CD4-positive, alpha-beta memory T cell (primary cell): ENCODE data around the gene TUBAL3. TPM values are rescaled to one million over a fixed set of nuclear protein-coding genes. Genes with fewer than 3 reads are reported as not detected.

Experiments used
- CTCF ChIA-PET: fragments of 350-600 bp; sonication (Branson Sonifier 250); formaldehyde crosslinking; loops from one replicate; lab custom pipeline; 2021; ENCODE audit warnings: inconsistent platforms; ENCODE audit not compliant: partially characterized antibody; lab: Charles Lee
- POLR2A ChIA-PET: fragments of 350-600 bp; sonication (Branson Sonifier 250); formaldehyde crosslinking; loops from one replicate; lab custom pipeline; 2021; ENCODE audit not compliant: partially characterized antibody; lab: Charles Lee
- DNase-seq, 5 donors: peaks; one replicate each; pipeline versions ENCODE4 v3.0.0 to v3.0.0-alpha.2; 2020 to 2022; ENCODE audit warnings: mixed read lengths in 1 of 5
- H3K27ac ChIP-seq: one replicate; pipeline ENCODE4 v1.7.0; 2013; ENCODE audit warnings: low read depth, low read length
- H3K27me3 ChIP-seq: 2 replicates; pipeline ENCODE4 v1.7.0; 2013; ENCODE audit warnings: mild to moderate bottlenecking, low read length, moderate library complexity; ENCODE audit not compliant: insufficient read depth
- H3K36me3 ChIP-seq: 2 replicates; pipeline ENCODE4 v1.7.0; 2013; ENCODE audit warnings: mild to moderate bottlenecking, low read length, moderate library complexity; ENCODE audit not compliant: insufficient read depth
- H3K4me1 ChIP-seq: 2 replicates; pipeline ENCODE4 v1.7.0; 2013; ENCODE audit warnings: mild to moderate bottlenecking, low read length, moderate library complexity; ENCODE audit not compliant: insufficient read depth
- H3K4me3 ChIP-seq, 2 donors: one replicate each; pipeline ENCODE4 v1.7.0; 2013; ENCODE audit warnings: low read length in 2 of 2, mild to moderate bottlenecking in 1 of 2
- H3K9me3 ChIP-seq, 2 donors: one replicate each; pipeline ENCODE4 v1.7.0; 2013; ENCODE audit warnings: low read length in 2 of 2, control low read depth in 1 of 2; ENCODE audit not compliant: control insufficient read depth in 1 of 2
- H3K27ac Mint-ChIP-seq, 7 donors: one replicate each; pipeline ENCODE4 v1.8.0; 2020 to 2021; ENCODE audit warnings: mixed read lengths in 7 of 7, mild to moderate bottlenecking in 6 of 7, inconsistent platforms in 3 of 7, moderate library complexity in 3 of 7
- H3K27me3 Mint-ChIP-seq, 2 donors: one replicate each; pipeline ENCODE4 v1.8.0; 2020 to 2021; ENCODE audit warnings: mixed read lengths in 2 of 2
- H3K36me3 Mint-ChIP-seq, 2 donors: one replicate each; pipeline ENCODE4 v1.8.0; 2020 to 2021; ENCODE audit warnings: mixed read lengths in 2 of 2, inconsistent platforms in 1 of 2, mild to moderate bottlenecking in 1 of 2
- H3K4me1 Mint-ChIP-seq, 4 donors: one replicate each; pipeline ENCODE4 v1.8.0; 2020 to 2021; ENCODE audit warnings: mixed read lengths in 4 of 4, mild to moderate bottlenecking in 1 of 4
- H3K4me3 Mint-ChIP-seq, 8 donors: one replicate each; pipeline ENCODE4 v1.8.0; 2020 to 2021; ENCODE audit warnings: mixed read lengths in 8 of 8, mild to moderate bottlenecking in 7 of 8, moderate library complexity in 6 of 8, inconsistent platforms in 3 of 8
- H3K9me3 Mint-ChIP-seq, 8 donors: one replicate each; pipeline ENCODE4 v1.8.0; 2020 to 2021; ENCODE audit warnings: mixed read lengths in 8 of 8, mild to moderate bottlenecking in 5 of 8, inconsistent platforms in 3 of 8, moderate library complexity in 1 of 8
- intact Hi-C: fragments of 100-400 bp; cut with micrococcal nuclease; formaldehyde crosslinking; loops from one replicate; pipeline ENCODE4 v1.15.1; 2023
- polyA plus RNA-seq, 2 donors: library from polyadenylated mRNA; unstranded; fragments of 300-500 nt; fragmentation: Illumina TruSeq; gene quantifications; one replicate each; pipeline ENCODE4 v1.2.3, GENCODE V29; 2021
- total RNA-seq, 2 experiments: library from RNA; stranded (reverse); gene quantifications; one replicate each; pipeline ENCODE4 v1.2.3, GENCODE V29; 2021

Gene TUBAL3
- total and polyA plus RNA-seq, 4 experiments from 2014 or later = not detected

- Mint-ChIP-seq H3K4me1 (no peaks in the 10 kb centered on the region), H3K9me3 (peaks cover 0 to 3% (median 0%) of the 10 kb centered on the region in 8 donors), H3K27me3 (no peaks in the 10 kb centered on the region), H3K36me3 (no peaks in the 10 kb centered on the region), H3K4me3 (no peak overlapping the region), H3K27ac (no peak overlapping the region)
- no peaks in the 10 kb centered on the region for H3K27me3 ChIP-seq
- CTCF ChIA-PET = interaction anchor here (0.6 to 2.5 kb wide), 5 partner anchors 10 to 578 kb away, joined by 3 to 12 read pairs (median 3); no protein-coding TSS in a partner anchor
- H3K27ac ChIP-seq = no peak overlapping the region
- H3K4me3 ChIP-seq = no peak overlapping the region
- no peaks in the 10 kb centered on the region for H3K9me3 ChIP-seq
- intact Hi-C loops = no loop called here
- no peaks in the 10 kb centered on the region for H3K36me3 ChIP-seq
- H3K4me1 ChIP-seq = no peaks in the 10 kb centered on the region
- DNase-seq = no peak
- POLR2A ChIA-PET = no interaction called here
Measured at GRCh38 chr10:5428133-5428532, 23.5 kb upstream of the TUBAL3 start.

GRCh38 chr10:5424751-5425150 is 20.1 kb upstream of the TUBAL3 start:
- Mint-ChIP-seq H3K27me3 (no peaks in the 10 kb centered on the region), H3K4me1 (no peaks in the 10 kb centered on the region), H3K27ac (no peak overlapping the region), H3K36me3 (peaks cover 3 to 4% of the 10 kb centered on the region in 2 donors), H3K9me3 (peaks cover 0 to 3% (median 2%) of the 10 kb centered on the region in 8 donors), H3K4me3 (no peak overlapping the region)
- H3K9me3 ChIP-seq = no peaks in the 10 kb centered on the region
- no peak overlapping the region for H3K27ac ChIP-seq
- ChIA-PET CTCF (interaction anchor here (1.0 to 4.1 kb wide), 5 partner anchors 10 to 610 kb away, joined by 4 to 27 read pairs (median 7); no protein-coding TSS in a partner anchor), POLR2A (interaction anchor here (1.5 kb wide), 1 partner anchor 10 kb away, joined by 3 read pairs; no protein-coding TSS in a partner anchor)
- H3K4me3 ChIP-seq = no peak overlapping the region
- DNase-seq = no peak
- intact Hi-C loops = no loop called here
- no peaks in the 10 kb centered on the region for H3K27me3 ChIP-seq
- H3K36me3 ChIP-seq = no peaks in the 10 kb centered on the region
- H3K4me1 ChIP-seq = no peaks in the 10 kb centered on the region

GRCh38 chr10:5423771-5424170 is 19.1 kb upstream of the TUBAL3 start:
- no peak overlapping the region for H3K4me3 ChIP-seq
- peaks cover 0 to 13% (median 9%) of the 10 kb centered on the region in 8 donors for H3K9me3 Mint-ChIP-seq
- H3K4me1 Mint-ChIP-seq = no peaks in the 10 kb centered on the region
- H3K36me3 ChIP-seq = no peaks in the 10 kb centered on the region
- H3K27me3 Mint-ChIP-seq = no peaks in the 10 kb centered on the region
- CTCF ChIA-PET = interaction anchor here (1.8 to 4.1 kb wide), 3 partner anchors 11 to 575 kb away, joined by 7 to 27 read pairs (median 12); no protein-coding TSS in a partner anchor
- no peak overlapping the region for H3K4me3 Mint-ChIP-seq
- peaks cover 5 to 6% of the 10 kb centered on the region in 2 donors for H3K36me3 Mint-ChIP-seq
- intact Hi-C loops = no loop called here
- POLR2A ChIA-PET = no interaction called here
- DNase-seq = no peak
- no peaks in the 10 kb centered on the region for H3K4me1 ChIP-seq
- H3K27me3 ChIP-seq = no peaks in the 10 kb centered on the region
- no peaks in the 10 kb centered on the region for H3K9me3 ChIP-seq
- H3K27ac ChIP-seq = no peak overlapping the region
- no peak overlapping the region for H3K27ac Mint-ChIP-seq

- Mint-ChIP-seq H3K27ac (no peak overlapping the region), H3K9me3 (peaks cover 3 to 21% (median 15%) of the 10 kb centered on the region in 8 donors), H3K36me3 (peaks cover 5 to 12% of the 10 kb centered on the region in 2 donors), H3K4me3 (no peak overlapping the region), H3K4me1 (no peaks in the 10 kb centered on the region), H3K27me3 (no peaks in the 10 kb centered on the region)
- no peak for DNase-seq
- Histone ChIP-seq H3K4me1 (no peaks in the 10 kb centered on the region), H3K27ac (no peak overlapping the region), H3K9me3 (no peaks in the 10 kb centered on the region), H3K36me3 (no peaks in the 10 kb centered on the region), H3K4me3 (no peak overlapping the region), H3K27me3 (no peaks in the 10 kb centered on the region)
- POLR2A ChIA-PET = no interaction called here
- intact Hi-C loops = no loop called here
- CTCF ChIA-PET = interaction anchor here (1.6 kb wide), 1 partner anchor 205 kb away, joined by 3 read pairs; no protein-coding TSS in a partner anchor
Measured at GRCh38 chr10:5419466-5420094, 15.0 kb upstream of the TUBAL3 start.

- H3K36me3 ChIP-seq = no peaks in the 10 kb centered on the region
- no peaks in the 10 kb centered on the region for H3K4me1 ChIP-seq
- Mint-ChIP-seq H3K4me1 (no peaks in the 10 kb centered on the region), H3K27ac (no peak overlapping the region), H3K9me3 (peaks cover 3 to 21% (median 15%) of the 10 kb centered on the region in 8 donors), H3K27me3 (no peaks in the 10 kb centered on the region), H3K4me3 (peak overlapping the region in 1 of 8 donors; percentile 26), H3K36me3 (peaks cover 5 to 12% of the 10 kb centered on the region in 2 donors)
- no peak overlapping the region for H3K27ac ChIP-seq
- H3K9me3 ChIP-seq = no peaks in the 10 kb centered on the region
- ChIA-PET CTCF (interaction anchor here (0.7 to 1.6 kb wide), 3 partner anchors 14 to 569 kb away, joined by 3 read pairs; no protein-coding TSS in a partner anchor), POLR2A (no interaction called here)
- no peak overlapping the region for H3K4me3 ChIP-seq
- DNase-seq = no peak
- H3K27me3 ChIP-seq = no peaks in the 10 kb centered on the region
- intact Hi-C loops = no loop called here
Measured at GRCh38 chr10:5418584-5418983, 14.0 kb upstream of the TUBAL3 start.

GRCh38 chr10:5416981-5417380 is 12.4 kb upstream of the TUBAL3 start:
- no peak overlapping the region for H3K27ac ChIP-seq
- Mint-ChIP-seq H3K27ac (no peak overlapping the region), H3K9me3 (peaks cover 3 to 21% (median 15%) of the 10 kb centered on the region in 8 donors), H3K4me3 (no peak overlapping the region), H3K27me3 (peaks cover 0 to 3% of the 10 kb centered on the region in 2 donors), H3K4me1 (peaks cover 0 to 1% (median 0%) of the 10 kb centered on the region in 4 donors), H3K36me3 (peaks cover 5 to 12% of the 10 kb centered on the region in 2 donors)
- ChIA-PET POLR2A (no interaction called here), CTCF (interaction anchor here (0.9 kb wide), 1 partner anchor 10 kb away, joined by 3 read pairs; no protein-coding TSS in a partner anchor)
- H3K27me3 ChIP-seq = no peaks in the 10 kb centered on the region
- DNase-seq = no peak
- no peak overlapping the region for H3K4me3 ChIP-seq
- no peaks in the 10 kb centered on the region for H3K36me3 ChIP-seq
- intact Hi-C loops = no loop called here
- peaks cover 8% of the 10 kb centered on the region for H3K4me1 ChIP-seq
- H3K9me3 ChIP-seq = no peaks in the 10 kb centered on the region
